GM18505 (cell line): ENCODE data around the gene NUPR1.
"Not testable (repeated sequence)": the region's sequence is repeated elsewhere in the genome, so short reads cannot be mapped to it uniquely, and the experiment has no call there.

Source experiments
- ATAC-seq: cut with Tn5 transposase; IDR thresholded peaks from one replicate; pipeline ENCODE4 v1.9.1; 2021; ENCODE audit not compliant: unreplicated experiment
- POLR2A ChIP-seq: IDR thresholded peaks from 4 replicates; pipeline ENCODE4 v1.6.1; 2011; ENCODE audit warnings: borderline replicate concordance; ENCODE audit not compliant: insufficient read depth, insufficient read length; ENCODE audit errors: extremely low read depth

The NUPR1 gene

GRCh38 chr16:28503470-28504259, 35.1 kb downstream of the NUPR1 start:
- no peak for TF ChIP-seq POLR2A
- no peak for ATAC-seq

DNA sequence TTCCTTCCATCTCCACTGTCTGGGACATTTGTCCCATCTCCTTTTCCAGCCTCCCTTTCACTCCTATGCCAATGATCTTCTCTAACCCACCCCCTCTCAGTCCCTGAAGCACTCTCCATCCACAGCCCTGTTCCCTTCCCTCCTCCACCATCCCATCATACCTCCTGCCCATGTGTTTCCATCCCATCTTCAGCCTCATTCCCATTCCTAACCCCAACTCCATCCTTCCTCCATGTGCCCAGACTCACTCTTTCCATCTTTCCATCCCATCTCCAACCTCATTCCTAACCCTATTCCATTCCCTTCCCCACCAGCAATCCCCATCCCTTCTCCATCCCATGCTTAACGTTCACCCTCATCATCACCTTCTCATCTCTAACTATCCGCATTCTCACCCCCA, 36.5 kb downstream of the NUPR1 start:
- ATAC-seq, result no peak
- TF ChIP-seq POLR2A, result no peak

GRCh38 chr16:28501258-28502232, 37.2 kb downstream of the NUPR1 start:
- TF ChIP-seq POLR2A, result no peak
- ATAC-seq, result no peak

DNA sequence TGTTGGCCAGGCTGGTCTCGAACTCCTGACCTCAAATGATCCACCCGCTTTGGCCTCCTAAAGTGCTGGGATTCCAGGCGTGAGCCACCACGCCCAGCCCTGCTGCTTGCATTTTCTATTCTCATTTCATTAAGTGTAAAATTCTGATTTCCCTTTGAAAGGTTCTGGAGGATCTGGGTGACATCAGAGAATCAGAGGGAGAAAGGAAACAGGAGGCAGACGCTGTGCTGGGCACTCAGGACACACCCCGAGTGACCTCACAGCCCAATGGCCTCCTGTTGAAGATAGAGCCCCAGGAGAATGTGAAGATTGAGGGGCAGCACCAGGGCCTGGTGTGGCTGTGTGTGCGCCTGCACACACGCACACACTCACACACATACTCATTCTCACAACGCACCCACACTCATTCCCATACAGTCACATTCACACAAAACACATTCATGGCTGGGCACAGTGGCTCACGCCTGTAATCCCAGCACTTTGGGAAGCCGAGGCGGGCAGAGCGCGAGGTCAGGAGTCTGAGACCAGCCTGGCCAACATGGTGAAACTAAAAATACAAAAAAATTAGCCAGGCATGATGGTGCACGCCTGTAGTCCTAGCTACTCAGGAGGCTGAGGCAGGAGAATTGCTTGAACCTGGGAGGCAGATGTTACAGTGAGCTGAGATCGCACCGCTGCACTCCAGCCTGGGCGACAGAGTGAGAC, 38.1 kb downstream of the NUPR1 start:
- not testable (repeated sequence) for ATAC-seq

DNA sequence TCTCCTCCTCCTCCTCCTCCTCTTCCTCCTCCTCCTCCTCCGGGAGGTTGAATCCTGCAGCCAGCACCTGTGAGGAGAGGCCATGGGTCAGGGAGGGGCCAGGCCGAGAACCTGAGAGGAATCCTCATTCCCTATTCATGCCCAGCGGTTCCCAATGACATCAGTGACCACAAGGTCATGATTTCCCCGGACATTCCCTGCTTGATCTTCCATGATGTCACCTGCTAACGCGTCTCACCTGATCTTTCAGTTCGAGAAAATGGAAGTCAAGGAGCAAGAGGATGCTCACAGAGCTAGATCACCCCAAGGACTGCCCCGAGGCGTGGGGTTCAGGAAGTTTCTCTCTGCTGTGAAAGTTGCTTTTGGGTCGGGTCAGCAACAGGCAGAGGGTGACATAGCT, 38.9 kb downstream of the NUPR1 start:
- no peak for ATAC-seq
- no peak for TF ChIP-seq POLR2A

GRCh38 chr16:28498666-28499381, 40.0 kb downstream of the NUPR1 start:
- no peak for TF ChIP-seq POLR2A
- no peak for ATAC-seq

DNA sequence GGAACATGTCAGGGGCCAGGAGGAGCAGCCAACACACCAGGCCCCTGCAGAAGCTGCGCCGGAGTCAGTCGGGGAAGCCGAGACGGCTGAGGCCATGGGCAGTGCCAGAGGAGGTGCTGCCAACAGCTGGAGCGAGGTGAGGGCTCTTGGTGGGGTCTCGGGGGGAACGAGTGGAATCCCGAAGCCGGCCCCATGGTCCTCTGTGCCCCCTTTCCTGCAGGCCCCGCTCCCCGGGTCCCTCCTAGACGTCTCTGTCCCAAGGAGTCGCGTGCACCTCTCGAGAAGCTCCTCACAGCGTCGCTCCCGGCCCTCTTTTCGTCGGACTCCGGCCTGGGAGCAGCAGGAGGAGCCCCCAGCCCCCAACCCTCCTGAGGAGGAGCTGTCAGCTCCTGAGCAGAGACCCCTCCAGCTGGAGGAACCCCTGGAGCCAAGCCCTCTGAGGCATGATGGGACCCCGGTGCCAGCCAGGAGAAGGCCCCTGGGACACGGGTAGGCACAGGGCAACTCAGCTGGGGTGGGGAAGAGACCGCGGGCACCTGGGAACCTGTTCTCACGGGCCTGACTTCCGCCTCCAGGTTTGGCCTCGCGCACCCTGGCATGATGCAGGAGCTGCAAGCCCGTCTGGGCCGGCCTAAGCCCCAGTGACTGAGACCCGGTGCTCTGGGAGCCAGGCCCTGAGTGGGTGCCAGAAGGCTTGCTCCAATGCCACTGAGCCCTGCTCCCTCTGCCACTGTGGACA, 40.7 kb downstream of the NUPR1 start:
- no peak for ATAC-seq
- no peak for TF ChIP-seq POLR2A

- no peak for ATAC-seq
- TF ChIP-seq POLR2A, result no peak
Measured at GRCh38 chr16:28497386-28497785, 41.4 kb downstream of the NUPR1 start.

DNA sequence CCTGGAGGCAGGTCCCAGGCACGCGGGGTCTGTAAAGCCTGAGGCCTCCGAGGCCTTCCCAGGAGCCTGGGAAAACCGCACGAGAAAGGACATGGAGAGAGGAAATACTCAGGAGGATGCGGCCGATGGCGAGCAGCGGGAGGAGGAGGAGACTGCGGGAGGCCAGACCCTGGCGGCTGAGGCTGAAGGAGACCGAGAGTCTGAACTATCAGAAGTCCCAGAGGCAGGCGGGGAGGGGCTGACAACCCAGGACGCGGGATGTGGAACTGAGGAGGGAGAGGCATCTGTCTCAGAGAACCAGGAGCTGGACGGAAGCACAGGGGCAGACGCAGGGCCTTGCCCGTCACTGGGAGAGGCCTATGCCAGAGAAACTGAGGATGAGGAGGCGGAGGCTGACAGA, 41.9 kb downstream of the NUPR1 start:
- no peak for TF ChIP-seq POLR2A
- ATAC-seq, result no peak

- ATAC-seq, result no peak
- TF ChIP-seq POLR2A, result no peak
Measured at GRCh38 chr16:28495795-28496749, 42.7 kb downstream of the NUPR1 start.

DNA sequence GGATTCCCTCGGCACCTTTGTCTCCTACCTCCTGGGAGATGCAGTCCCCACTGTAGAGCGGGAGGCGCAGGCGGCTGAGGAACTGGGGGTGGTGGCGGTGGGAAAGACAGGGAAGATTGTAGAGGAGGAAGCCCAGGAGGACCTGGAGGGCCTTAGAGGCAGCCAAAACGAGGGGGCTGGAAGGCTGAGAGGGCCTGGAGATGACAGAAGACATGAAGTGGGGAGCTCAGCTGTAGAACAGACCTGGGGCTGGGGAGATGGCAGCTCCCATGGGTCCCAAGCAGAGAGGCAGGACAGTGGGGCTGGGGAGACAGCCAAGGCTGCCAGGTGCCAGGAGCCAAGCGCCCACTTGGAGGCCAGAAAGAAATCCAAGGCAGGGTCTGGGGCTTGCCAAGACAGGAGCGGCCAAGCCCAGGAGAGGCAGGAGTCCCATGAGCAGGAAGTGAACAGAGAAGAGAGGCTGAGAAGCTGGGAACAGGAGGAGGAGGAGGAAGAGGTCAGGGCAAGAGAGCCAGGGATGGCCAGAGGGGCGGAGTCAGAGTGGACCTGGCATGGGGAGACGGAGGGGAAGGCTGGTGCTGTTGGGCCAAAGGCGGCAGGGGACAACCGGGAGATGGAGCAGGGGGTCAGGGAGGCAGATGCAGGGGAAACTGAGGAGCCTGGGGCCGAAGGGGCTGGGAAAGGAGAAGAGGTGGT, 43.5 kb downstream of the NUPR1 start:
- TF ChIP-seq POLR2A, result no peak
- no peak for ATAC-seq
